ENCODE results near the gene IGSF21.

DNA sequence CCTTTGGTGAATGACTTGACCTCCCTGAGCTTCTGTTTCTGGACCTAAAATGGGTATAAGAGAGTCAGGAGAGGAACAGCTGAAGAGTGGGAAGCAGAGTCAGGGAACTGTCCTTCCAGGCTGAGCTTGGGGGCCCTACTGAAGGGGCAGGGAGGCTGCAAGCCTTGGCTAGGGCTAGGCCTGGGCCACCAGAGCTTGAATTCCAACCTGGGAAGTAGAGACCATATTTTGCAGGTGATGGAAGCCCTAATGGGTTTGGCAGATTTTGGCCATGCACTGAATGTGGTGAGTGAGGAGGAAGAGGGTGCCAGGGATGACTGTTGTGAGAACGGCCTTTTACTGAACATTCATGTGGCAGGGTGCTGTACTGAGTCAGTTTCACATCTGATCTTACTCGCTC, 303.7 kb downstream of the IGSF21 start:
- TF ChIP-seq EP300 (IDR thresholded peaks at IDR 0.05; ENCODE audit: borderline replicate concordance) (no peak), CEBPB (IDR thresholded peaks at IDR 0.05) (no peak), YY1 (IDR thresholded peaks at IDR 0.05; ENCODE audit: low read depth) (no peak), RAD21 (IDR thresholded peaks at IDR 0.05; ENCODE audit: low read depth) (no peak), EGR1 (IDR thresholded peaks at IDR 0.05) (no peak), FOXM1 (IDR thresholded peaks at IDR 0.05; ENCODE audit: borderline replicate concordance, low read depth) (no peak), CREB1 (IDR thresholded peaks at IDR 0.05; ENCODE audit: low read depth) (no peak), NFIC (IDR thresholded peaks at IDR 0.05) (no peak), TEAD4 (IDR thresholded peaks at IDR 0.05) (no peak), ZBTB7A (IDR thresholded peaks at IDR 0.05; ENCODE audit: low read depth) (no peak), TAF1 (IDR thresholded peaks at IDR 0.05; ENCODE audit: low read depth) (no peak), TCF12 (IDR thresholded peaks at IDR 0.05; ENCODE audit: low read depth) (no peak)
- TF ChIP-seq, protein P1, sequence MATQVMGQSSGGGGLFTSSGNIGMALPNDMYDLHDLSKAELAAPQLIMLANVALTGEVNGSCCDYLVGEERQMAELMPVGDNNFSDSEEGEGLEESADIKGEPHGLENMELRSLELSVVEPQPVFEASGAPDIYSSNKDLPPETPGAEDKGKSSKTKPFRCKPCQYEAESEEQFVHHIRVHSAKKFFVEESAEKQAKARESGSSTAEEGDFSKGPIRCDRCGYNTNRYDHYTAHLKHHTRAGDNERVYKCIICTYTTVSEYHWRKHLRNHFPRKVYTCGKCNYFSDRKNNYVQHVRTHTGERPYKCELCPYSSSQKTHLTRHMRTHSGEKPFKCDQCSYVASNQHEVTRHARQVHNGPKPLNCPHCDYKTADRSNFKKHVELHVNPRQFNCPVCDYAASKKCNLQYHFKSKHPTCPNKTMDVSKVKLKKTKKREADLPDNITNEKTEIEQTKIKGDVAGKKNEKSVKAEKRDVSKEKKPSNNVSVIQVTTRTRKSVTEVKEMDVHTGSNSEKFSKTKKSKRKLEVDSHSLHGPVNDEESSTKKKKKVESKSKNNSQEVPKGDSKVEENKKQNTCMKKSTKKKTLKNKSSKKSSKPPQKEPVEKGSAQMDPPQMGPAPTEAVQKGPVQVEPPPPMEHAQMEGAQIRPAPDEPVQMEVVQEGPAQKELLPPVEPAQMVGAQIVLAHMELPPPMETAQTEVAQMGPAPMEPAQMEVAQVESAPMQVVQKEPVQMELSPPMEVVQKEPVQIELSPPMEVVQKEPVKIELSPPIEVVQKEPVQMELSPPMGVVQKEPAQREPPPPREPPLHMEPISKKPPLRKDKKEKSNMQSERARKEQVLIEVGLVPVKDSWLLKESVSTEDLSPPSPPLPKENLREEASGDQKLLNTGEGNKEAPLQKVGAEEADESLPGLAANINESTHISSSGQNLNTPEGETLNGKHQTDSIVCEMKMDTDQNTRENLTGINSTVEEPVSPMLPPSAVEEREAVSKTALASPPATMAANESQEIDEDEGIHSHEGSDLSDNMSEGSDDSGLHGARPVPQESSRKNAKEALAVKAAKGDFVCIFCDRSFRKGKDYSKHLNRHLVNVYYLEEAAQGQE (IDR thresholded peaks at IDR 0.05; ENCODE audit: low read depth), result no peak
- TF ChIP-seq, protein P2, sequence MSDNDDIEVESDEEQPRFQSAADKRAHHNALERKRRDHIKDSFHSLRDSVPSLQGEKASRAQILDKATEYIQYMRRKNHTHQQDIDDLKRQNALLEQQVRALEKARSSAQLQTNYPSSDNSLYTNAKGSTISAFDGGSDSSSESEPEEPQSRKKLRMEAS (IDR thresholded peaks at IDR 0.05), result no peak

Data from Ishikawa (cell line).